K562 (cell line): Measurements from ENCODE around the gene PRKAG1. TPM values are rescaled to one million over a fixed set of nuclear protein-coding genes. Genes with fewer than 3 reads are reported as not detected.
A peak's percentile ranks its signal among the peaks of the same experiment; 100 is the strongest.

Experiments used
- ATAC-seq: fragments of 200-7000 bp; cut with Tn5 transposase; 3 replicates; pipeline ENCODE4 v1.9.1; 2020; ENCODE audit warnings: moderate library complexity
- BruUV-seq: library from RNA; stranded (reverse); fragments of 400-500 nt; replicated peaks from 2 replicates; lab custom pipeline; 2021; lab: Mats Ljungman, UMichigan
- CTCF ChIA-PET: fragments of 300-600 bp; formaldehyde crosslinking; extraction: SDS; loops from one replicate; lab custom pipeline; 2021; ENCODE audit warnings: low intra/inter-chr PET ratio; lab: Yijun Ruan, JAX
- POLR2A ChIA-PET: fragments of 300-600, 350-650 bp; sonication (Branson Sonifier 250); formaldehyde crosslinking; extraction: SDS; loops from one replicate; lab custom pipeline; 2021; ENCODE audit warnings: antibody characterized with exemption, inconsistent platforms; lab: Yijun Ruan, JAX
- DNase-seq, 4 experiments: peaks; one replicate each; pipeline versions ENCODE4 v3.0.0 to v3.0.0-alpha.2; 2011 to 2018; ENCODE audit warnings: low spot score in 3 of 4, mixed read lengths in 3 of 4; ENCODE audit errors: extremely low read depth in 1 of 4
- FAIRE-seq: peaks from 2 replicates; lab custom pipeline; 2011; peaks lifted over from hg19 to GRCh38; lab: Jason Lieb, UNC
- H2AFZ ChIP-seq: 2 replicates; pipeline ENCODE4 v1.6.0; 2011; ENCODE audit warnings: low read depth, low read length, control low read depth, inconsistent platforms
- H3K27ac ChIP-seq: fragments of 200-600 bp; 3 replicates; pipeline ENCODE4 v1.8.0; 2011; ENCODE audit warnings: low read depth, mild to moderate bottlenecking, control low read depth, inconsistent platforms, low read length, moderate library complexity, mixed read lengths; ENCODE audit errors: extremely low read depth
- H3K27me3 ChIP-seq, 2 experiments: fragments of 300-600 bp in 1 of 2; 2 replicates in 1 of 2; 3 replicates in 1 of 2; pipeline versions ENCODE4 v1.6.0 to v1.8.0; 2011; ENCODE audit warnings: inconsistent platforms in 2 of 2, low read length in 2 of 2, mild to moderate bottlenecking in 1 of 2, mixed read lengths in 1 of 2, moderate library complexity in 1 of 2; ENCODE audit not compliant: control insufficient read depth in 2 of 2, insufficient read depth in 2 of 2
- H3K36me3 ChIP-seq: fragments of 300-600 bp; 3 replicates; pipeline ENCODE4 v1.8.0; 2011; ENCODE audit warnings: mild to moderate bottlenecking, low read length, inconsistent platforms; ENCODE audit not compliant: control insufficient read depth, insufficient read depth
- H3K4me1 ChIP-seq, 2 experiments: fragments of 200-600 bp in 1 of 2; replicated peaks in 1 of 2; 2 replicates in 1 of 2; 3 replicates in 1 of 2; pipeline versions ENCODE4 v1.5.1 to v1.8.0; 2011; ENCODE audit warnings: inconsistent platforms in 2 of 2, low read length in 2 of 2, mild to moderate bottlenecking in 1 of 2, mixed read lengths in 1 of 2, moderate library complexity in 1 of 2; ENCODE audit not compliant: control insufficient read depth in 2 of 2, insufficient read depth in 2 of 2
- H3K4me2 ChIP-seq: 2 replicates; pipeline ENCODE4 v1.6.1; 2011; ENCODE audit warnings: low read length, control low read depth, inconsistent platforms, mixed read lengths; ENCODE audit not compliant: insufficient read depth
- H3K4me3 ChIP-seq: fragments of 200-600 bp; sonication (generic), shearing (Covaris generic); 2 replicates; pipeline ENCODE4 v1.5.1; 2016; ENCODE audit warnings: control low read depth, inconsistent platforms
- H3K79me2 ChIP-seq: fragments of 200-600 bp; 3 replicates; pipeline ENCODE4 v1.8.0; 2011; ENCODE audit warnings: low read length, inconsistent platforms; ENCODE audit not compliant: control insufficient read depth, insufficient read depth
- H3K9ac ChIP-seq, 2 experiments: 2 replicates each; pipeline versions ENCODE4 v1.6.0 to v1.6.1; 2011; ENCODE audit warnings: low read depth in 2 of 2, low read length in 2 of 2, control low read depth in 1 of 2, inconsistent platforms in 1 of 2, mild to moderate bottlenecking in 1 of 2, mixed read lengths in 1 of 2; ENCODE audit not compliant: insufficient read depth in 1 of 2
- H3K9me1 ChIP-seq: one replicate; pipeline ENCODE4 v1.6.0; 2011; ENCODE audit warnings: inconsistent platforms, mild to moderate bottlenecking, low read length, moderate library complexity; ENCODE audit not compliant: control insufficient read depth, insufficient read depth
- H3K9me3 ChIP-seq: replicated peaks from 2 replicates; pipeline ENCODE4 v1.5.1; 2011; ENCODE audit warnings: low read depth, low read length, inconsistent platforms; ENCODE audit not compliant: control insufficient read depth, insufficient read depth
- H4K20me1 ChIP-seq: replicated peaks from 2 replicates; pipeline ENCODE4 v1.6.1; 2011; ENCODE audit warnings: low read length, inconsistent platforms, mixed read lengths; ENCODE audit not compliant: control insufficient read depth, insufficient read depth
- MGA ChIP-seq: fragments of 450-650 bp; IDR thresholded peaks from 2 replicates; pipeline ENCODE4 v1.6.1; 2016; ENCODE audit warnings: mild to moderate bottlenecking, moderate library complexity
- NKRF ChIP-seq: fragments of 450-650 bp; IDR thresholded peaks from 2 replicates; pipeline ENCODE4 v1.6.1; 2016; ENCODE audit warnings: borderline replicate concordance
- NR0B1 ChIP-seq: fragments of 450-650 bp; IDR thresholded peaks from one replicate; pipeline ENCODE4 v1.6.1; 2018; ENCODE audit warnings: mild to moderate bottlenecking, moderate library complexity; ENCODE audit not compliant: partially characterized antibody
- U2AF2 ChIP-seq: fragments of 200-400 bp; formaldehyde crosslinking; optimal IDR thresholded peaks from 2 replicates; pipeline ENCODE3; 2017; ENCODE audit warnings: low read depth, mild to moderate bottlenecking, low read length
- WGBS: fragments of 100-300 bp; shearing (Covaris generic); methylation state at CpG from one replicate; pipeline ENCODE4 v1.1.6; 2016; ENCODE audit warnings: low coverage, mixed read lengths; ENCODE audit not compliant: insufficient coverage; ENCODE audit errors: missing lambda C conversion rate; 5-methylcytosine and 5-hydroxymethylcytosine counted together
- in situ Hi-C: fragments of 300-500 bp; cut with MboI; formaldehyde crosslinking; loops from 4 replicates; pipeline ENCODE4 v1.15.0; 2018; ENCODE audit warnings: inconsistent platforms, mixed read lengths
- intact Hi-C: fragments of 100-400 bp; cut with micrococcal nuclease; formaldehyde crosslinking; loops from 2 replicates; pipeline ENCODE4 v1.14.2; 2022
- polyA plus RNA-seq, 8 experiments: library from polyadenylated mRNA; depleted of rRNA in 4 of 8; stranded (reverse) in 5 of 8; unstranded in 3 of 8; fragments of >200 nt; fragmentation: Nextera tagmentation in 2 of 8; fragmentation: Illumina TruSeq in 1 of 8; extraction: Ambion mirVana in 2 of 8; extraction: Trizol in 1 of 8; gene quantifications; 2 replicates each; pipeline versions ENCODE4 v1.2.1 to v1.2.3, GENCODE V29; 2011 to 2014; ENCODE audit warnings: inconsistent platforms in 1 of 8, missing spikeins in 1 of 8
- total RNA-seq, 7 experiments: library from RNA; depleted of rRNA in 6 of 7; stranded (reverse); fragments of >200 nt in 6 of 7; fragmentation: Illumina TruSeq in 2 of 7; extraction: Trizol in 2 of 7; gene quantifications; 2 replicates each; pipeline versions ENCODE4 v1.2.1 to v1.2.3, GENCODE V29; 2011 to 2021; ENCODE audit warnings: low replicate concordance in 1 of 7

The PRKAG1 gene
- total and polyA plus RNA-seq, 9 of the 15 experiments (the other 6 are each of a cell fraction or from before 2014, with no cell fraction given): 51.1 to 126 (median 79.1) TPM

- Histone ChIP-seq H3K27ac (peak overlapping the region; percentile 42; the same call in 2 of the 3 replicates), H3K4me2 (peak overlapping the region; percentile 74), H3K36me3 (peaks cover 34% of the 10 kb centered on the region), H3K79me2 (peaks cover 16% of the 10 kb centered on the region; the same call in 2 of the 3 replicates), H2AFZ (peak overlapping the region; percentile 83), H3K27me3 (no peaks in the 10 kb centered on the region), H3K9me1 (no peaks in the 10 kb centered on the region), H3K9me3 (no peaks in the 10 kb centered on the region), H3K9ac (peak overlapping the region; percentile 36 to 90), H3K4me1 (peaks cover 14 to 51% of the 10 kb centered on the region in 2 experiments), H4K20me1 (no peaks in the 10 kb centered on the region), H3K4me3 (peak overlapping the region; percentile 40)
- intact Hi-C loops (loop anchor here (1.0 to 10.0 kb wide), 2 partner anchors 94 to 236 kb away; no protein-coding TSS in a partner anchor), in situ Hi-C loops (no loop called here)
- ChIA-PET POLR2A (interaction anchor here (0.6 to 9.5 kb wide), 4 partner anchors 17 to 489 kb away, joined by 4 to 78 read pairs (median 5); partner anchors contain the start of gene PRKAG1), CTCF (interaction anchor here (0.8 kb wide), 1 partner anchor 95 kb away, joined by 3 read pairs; no protein-coding TSS in a partner anchor)
- WGBS: 30% methylated on average over 20 of the region's 48 CpGs
- peak; percentile 7 for ATAC-seq
- TSS peak; percentile 31 for BruUV-seq
- DNase-seq: peak in 3 of 4 experiments; percentile 36 to 59 (median 59)
- peak; percentile 62 for FAIRE-seq
- TF ChIP-seq NR0B1 (no peak), NKRF (no peak), MGA (peak; percentile 93), U2AF2 (no peak)
Observed at GRCh38 chr12:48998497-48999353, 19.9 kb downstream of the PRKAG1 start.
